ENCODE results near the gene PTPRM. TPM values are rescaled to one million over a fixed set of nuclear protein-coding genes. Genes with fewer than 3 reads are reported as not detected.

Gene PTPRM
- total RNA-seq, 2 experiments from 2014 or later, result 2.1 to 3.0 TPM

DNA sequence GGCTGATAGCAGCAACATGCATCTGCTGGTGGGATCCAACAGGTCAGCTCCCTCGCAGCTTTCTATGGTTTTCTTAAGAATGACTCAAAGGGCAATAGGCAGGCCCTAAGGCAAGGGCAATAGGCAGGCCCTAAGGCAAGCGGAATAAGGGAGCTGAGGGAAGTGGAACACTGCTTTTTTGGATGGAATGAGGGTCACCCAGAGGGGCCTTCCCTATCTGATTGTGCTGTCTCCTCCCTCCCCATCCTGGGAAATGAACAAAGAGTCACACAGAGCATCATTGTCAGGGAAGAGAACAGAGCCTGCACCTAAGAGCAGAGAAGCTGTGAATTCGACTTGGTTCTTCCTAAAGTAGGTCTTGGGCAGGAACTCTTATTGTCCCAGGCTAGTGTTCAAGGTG lies 43.3 kb upstream of the PTPRM start:
- Mint-ChIP-seq H3K36me3 (ENCODE audit: low read depth) (no peaks in the 10 kb centered on the region), H3K4me3 (no peak overlapping the region), H3K4me1 (ENCODE audit: low read depth) (no peaks in the 10 kb centered on the region), H3K27me3 (no peaks in the 10 kb centered on the region), H3K27ac (no peak overlapping the region), H3K9me3 (no peaks in the 10 kb centered on the region)
- ATAC-seq (no peak), DNase-seq (no peak)
- ChIA-PET POLR2A (no interaction called here), CTCF (no interaction called here)
- TF ChIP-seq, protein P1, sequence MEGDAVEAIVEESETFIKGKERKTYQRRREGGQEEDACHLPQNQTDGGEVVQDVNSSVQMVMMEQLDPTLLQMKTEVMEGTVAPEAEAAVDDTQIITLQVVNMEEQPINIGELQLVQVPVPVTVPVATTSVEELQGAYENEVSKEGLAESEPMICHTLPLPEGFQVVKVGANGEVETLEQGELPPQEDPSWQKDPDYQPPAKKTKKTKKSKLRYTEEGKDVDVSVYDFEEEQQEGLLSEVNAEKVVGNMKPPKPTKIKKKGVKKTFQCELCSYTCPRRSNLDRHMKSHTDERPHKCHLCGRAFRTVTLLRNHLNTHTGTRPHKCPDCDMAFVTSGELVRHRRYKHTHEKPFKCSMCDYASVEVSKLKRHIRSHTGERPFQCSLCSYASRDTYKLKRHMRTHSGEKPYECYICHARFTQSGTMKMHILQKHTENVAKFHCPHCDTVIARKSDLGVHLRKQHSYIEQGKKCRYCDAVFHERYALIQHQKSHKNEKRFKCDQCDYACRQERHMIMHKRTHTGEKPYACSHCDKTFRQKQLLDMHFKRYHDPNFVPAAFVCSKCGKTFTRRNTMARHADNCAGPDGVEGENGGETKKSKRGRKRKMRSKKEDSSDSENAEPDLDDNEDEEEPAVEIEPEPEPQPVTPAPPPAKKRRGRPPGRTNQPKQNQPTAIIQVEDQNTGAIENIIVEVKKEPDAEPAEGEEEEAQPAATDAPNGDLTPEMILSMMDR (IDR thresholded peaks at IDR 0.05), result no peak
- intact Hi-C loops (cut with micrococcal nuclease), result no loop called here

GRCh38 chr18:7524786-7525185 lies 42.3 kb upstream of the PTPRM start:
- Mint-ChIP-seq H3K27ac (no peak overlapping the region), H3K9me3 (no peaks in the 10 kb centered on the region), H3K4me1 (ENCODE audit: low read depth) (no peaks in the 10 kb centered on the region), H3K4me3 (no peak overlapping the region), H3K36me3 (ENCODE audit: low read depth) (no peaks in the 10 kb centered on the region), H3K27me3 (no peaks in the 10 kb centered on the region)
- DNase-seq (no peak), ATAC-seq (no peak)
- intact Hi-C loops (cut with micrococcal nuclease), result no loop called here
- ChIA-PET POLR2A (no interaction called here), CTCF (no interaction called here)
- TF ChIP-seq, protein P1 (IDR thresholded peaks at IDR 0.05), result no peak

DNA sequence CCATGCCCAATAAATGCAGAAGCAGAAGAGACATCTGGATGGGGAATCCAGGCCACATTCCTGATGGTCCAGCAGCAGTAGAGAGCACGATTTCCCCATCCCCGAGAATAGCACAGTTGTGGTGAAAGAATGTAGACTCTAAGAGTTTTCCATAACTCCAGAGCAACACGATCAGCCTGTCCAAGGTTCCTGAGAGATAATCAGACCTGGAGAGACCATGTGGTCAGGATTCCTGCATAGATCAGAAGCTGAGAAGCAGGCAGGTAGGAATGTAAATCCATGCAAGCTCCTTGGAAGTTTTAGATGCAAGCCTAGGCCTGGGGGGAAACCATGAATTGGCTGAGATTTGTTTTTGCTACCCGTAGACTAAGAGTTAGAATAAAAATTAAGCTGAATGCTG lies 34.2 kb upstream of the PTPRM start:
- TF ChIP-seq, protein P1 (IDR thresholded peaks at IDR 0.05), result no peak
- H3K4me1 Mint-ChIP-seq (ENCODE audit: low read depth), result no peaks in the 10 kb centered on the region
- POLR2A ChIA-PET, result no interaction called here

DNA sequence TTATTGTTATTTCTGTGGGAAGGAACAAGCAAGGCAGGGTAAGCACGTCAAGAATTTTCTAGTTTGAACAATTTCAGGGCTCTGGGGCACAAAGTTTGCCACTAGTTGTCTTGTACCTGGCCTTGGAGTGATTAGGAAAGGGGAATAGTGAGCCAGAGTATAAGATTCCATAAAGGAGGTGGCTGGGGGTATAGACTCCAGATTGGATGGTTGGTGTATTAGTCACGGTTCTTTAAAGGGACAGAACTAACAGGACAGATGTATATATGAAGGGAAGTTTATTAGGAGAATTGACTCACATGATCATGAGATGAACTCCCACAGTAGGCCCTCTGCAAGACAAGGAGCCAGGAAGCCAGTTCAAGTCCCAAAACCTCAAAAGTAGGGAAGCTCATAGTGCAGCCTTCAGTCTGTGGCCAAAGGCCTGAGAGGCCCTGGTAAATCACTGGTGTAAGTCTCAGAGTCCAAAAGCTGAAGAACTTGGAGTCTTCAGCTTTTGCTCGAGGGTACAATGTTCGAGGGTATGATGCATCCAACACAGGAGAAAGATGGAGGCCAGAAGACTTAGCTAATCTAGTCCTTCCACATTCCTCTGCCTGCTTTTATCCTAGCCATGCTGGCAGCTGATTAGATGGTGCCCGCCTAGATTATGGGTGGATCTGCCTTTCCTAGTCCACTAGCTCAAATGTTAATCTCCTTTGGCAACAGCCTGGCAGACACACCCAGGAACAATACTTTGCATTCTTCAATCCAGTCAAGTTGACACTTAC lies 31.5 kb upstream of the PTPRM start:
- no peak overlapping the region for H3K27ac Mint-ChIP-seq
- POLR2A ChIA-PET, result no interaction called here
- no peak for ATAC-seq
- H3K9me3 Mint-ChIP-seq, result no peaks in the 10 kb centered on the region
- no peaks in the 10 kb centered on the region for H3K27me3 Mint-ChIP-seq
- intact Hi-C loops (cut with micrococcal nuclease), result no loop called here
- no peak overlapping the region for H3K4me3 Mint-ChIP-seq
- DNase-seq, result no peak
- CTCF ChIA-PET, result no interaction called here
- TF ChIP-seq, protein P1 (IDR thresholded peaks at IDR 0.05), result no peak
- H3K4me1 Mint-ChIP-seq (ENCODE audit: low read depth), result no peaks in the 10 kb centered on the region
- H3K36me3 Mint-ChIP-seq (ENCODE audit: low read depth), result no peaks in the 10 kb centered on the region

More for the DNA sequence above, 34.2 kb upstream of the PTPRM start:
- no peak for DNase-seq
- Mint-ChIP-seq H3K36me3 (ENCODE audit: low read depth) (no peaks in the 10 kb centered on the region), H3K4me3 (no peak overlapping the region), H3K9me3 (no peaks in the 10 kb centered on the region), H3K27ac (no peak overlapping the region), H3K27me3 (peaks cover 1% of the 10 kb centered on the region)
- ATAC-seq, result no peak
- intact Hi-C loops (cut with micrococcal nuclease), result no loop called here
- CTCF ChIA-PET, result no interaction called here

DNA sequence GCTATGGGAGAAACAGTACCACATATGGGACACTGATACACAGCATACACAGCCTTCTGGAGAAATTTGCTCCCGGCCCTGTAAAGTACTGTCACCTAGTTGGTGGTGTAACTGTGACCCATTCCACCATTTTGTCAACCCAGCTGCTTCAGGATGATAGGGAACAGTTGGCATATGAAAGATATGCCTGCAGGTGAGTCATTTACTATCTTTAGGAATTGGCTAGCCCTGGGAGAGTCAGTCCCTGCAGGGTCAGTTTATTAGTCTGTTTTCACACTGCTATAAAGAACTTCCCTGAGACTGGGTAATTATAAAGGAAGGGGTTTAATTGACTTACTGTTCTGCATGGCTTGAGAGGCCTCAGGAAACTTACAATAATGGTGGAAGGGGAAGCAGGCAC lies 30.0 kb upstream of the PTPRM start:
- no peaks in the 10 kb centered on the region for H3K36me3 Mint-ChIP-seq (ENCODE audit: low read depth)

More for the DNA sequence above, 30.0 kb upstream of the PTPRM start:
- Mint-ChIP-seq H3K4me1 (ENCODE audit: low read depth) (no peaks in the 10 kb centered on the region), H3K4me3 (no peak overlapping the region), H3K27me3 (no peaks in the 10 kb centered on the region), H3K27ac (no peak overlapping the region), H3K9me3 (no peaks in the 10 kb centered on the region)
- ATAC-seq (no peak), DNase-seq (no peak)
- CTCF ChIA-PET, result no interaction called here
- TF ChIP-seq, protein P1 (IDR thresholded peaks at IDR 0.05), result no peak
- POLR2A ChIA-PET, result no interaction called here
- intact Hi-C loops (cut with micrococcal nuclease), result no loop called here

Measured in activated CD8-positive, alpha-beta T cell treated with anti-CD3 and anti-CD28 coated beads for 36 hours (primary cell).